Middle frontal gyrus (tissue), 1 donor: ENCODE data around the gene HNRNPA1.
"Not testable (repeated sequence)": the region's sequence is repeated elsewhere in the genome, so short reads cannot be mapped to it uniquely, and the experiment has no call there.

Experiments
- DNase-seq: peaks from one replicate; pipeline ENCODE4 v3.0.0-alpha.2; 2015; ENCODE audit warnings: low spot score; ENCODE audit errors: extremely low spot score

HNRNPA1 gene

GRCh38 chr12:54280468-54281260 is at the start of gene HNRNPA1:
TSS of gene HNRNPA1 (plus strand) at chr12:54280726. CDS start at chr12:54280808, 82 bp downstream.
- DNase-seq = peak; percentile 98

GRCh38 chr12:54231269-54231668 is 49.3 kb upstream of the HNRNPA1 start:
- not testable (repeated sequence) for DNase-seq

- no peak for DNase-seq
Measured at GRCh38 chr12:54232790-54233189, 47.7 kb upstream of the HNRNPA1 start.

GRCh38 chr12:54238531-54238930 is 42.0 kb upstream of the HNRNPA1 start:
- no peak for DNase-seq

GRCh38 chr12:54239620-54240019 is 40.9 kb upstream of the HNRNPA1 start:
- DNase-seq = no peak

- DNase-seq = no peak
Measured at GRCh38 chr12:54240129-54240528, 40.4 kb upstream of the HNRNPA1 start.

- no peak for DNase-seq
Measured at GRCh38 chr12:54240971-54241588, 39.4 kb upstream of the HNRNPA1 start.

GRCh38 chr12:54246011-54246641 is 34.4 kb upstream of the HNRNPA1 start:
- DNase-seq = no peak

GRCh38 chr12:54249489-54249888 is 31.0 kb upstream of the HNRNPA1 start:
- no peak for DNase-seq

- no peak for DNase-seq
Measured at GRCh38 chr12:54251667-54252284, 28.8 kb upstream of the HNRNPA1 start.

- DNase-seq = no peak
Measured at GRCh38 chr12:54253240-54253639, 27.3 kb upstream of the HNRNPA1 start.

GRCh38 chr12:54257332-54257731 is 23.2 kb upstream of the HNRNPA1 start:
- DNase-seq = no peak

- DNase-seq = no peak
Measured at GRCh38 chr12:54258201-54258681, 22.3 kb upstream of the HNRNPA1 start.

- DNase-seq = peak; percentile 84
Measured at GRCh38 chr12:54259194-54260011, 21.1 kb upstream of the HNRNPA1 start.

GRCh38 chr12:54261815-54262402 is 18.6 kb upstream of the HNRNPA1 start:
- DNase-seq = no peak

- DNase-seq = no peak
Measured at GRCh38 chr12:54262403-54262925, 18.1 kb upstream of the HNRNPA1 start.

- no peak for DNase-seq
Measured at GRCh38 chr12:54265364-54265812, 15.1 kb upstream of the HNRNPA1 start.

GRCh38 chr12:54266852-54267251 is 13.7 kb upstream of the HNRNPA1 start:
- no peak for DNase-seq

GRCh38 chr12:54270345-54270744 is 10.2 kb upstream of the HNRNPA1 start:
- DNase-seq = no peak

- DNase-seq = no peak
Measured at GRCh38 chr12:54272214-54272613, 8.3 kb upstream of the HNRNPA1 start.
